HuH-7.5 (cell line): ENCODE data around the gene CCDC110.
A peak's percentile ranks its signal among the peaks of the same experiment; 100 is the strongest.

Source experiments
- DNase-seq: peaks from one replicate; pipeline ENCODE4 v3.0.0; 2011; ENCODE audit warnings: low spot score

The CCDC110 gene

GRCh38 chr4:185421366-185422124 is 50.0 kb downstream of the CCDC110 start:
- DNase-seq: no peak

GRCh38 chr4:185416955-185417354 is 54.6 kb downstream of the CCDC110 start:
- DNase-seq: no peak

- no peak for DNase-seq
Observed at GRCh38 chr4:185412412-185412811, 59.1 kb downstream of the CCDC110 start.

DNA sequence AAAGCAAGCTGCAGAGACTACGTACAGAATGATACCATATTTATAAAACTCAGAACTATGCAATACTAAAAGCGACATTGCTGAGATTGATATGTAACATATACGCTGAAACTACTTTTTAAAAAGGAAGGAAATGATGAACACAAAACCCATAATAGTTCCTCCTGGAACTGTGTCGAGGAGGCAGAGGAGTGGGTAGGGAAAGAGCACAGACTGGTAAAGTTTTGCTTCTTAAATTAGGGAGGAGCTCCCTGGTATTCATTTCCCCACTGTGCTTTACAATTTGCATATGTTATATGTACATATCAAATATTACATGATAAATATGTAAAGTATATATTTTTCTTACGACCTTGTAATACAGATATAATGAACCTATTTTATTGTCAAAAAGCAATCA is 59.7 kb downstream of the CCDC110 start:
- no peak for DNase-seq

GRCh38 chr4:185408432-185408831 is 63.1 kb downstream of the CCDC110 start:
- no peak for DNase-seq

DNA sequence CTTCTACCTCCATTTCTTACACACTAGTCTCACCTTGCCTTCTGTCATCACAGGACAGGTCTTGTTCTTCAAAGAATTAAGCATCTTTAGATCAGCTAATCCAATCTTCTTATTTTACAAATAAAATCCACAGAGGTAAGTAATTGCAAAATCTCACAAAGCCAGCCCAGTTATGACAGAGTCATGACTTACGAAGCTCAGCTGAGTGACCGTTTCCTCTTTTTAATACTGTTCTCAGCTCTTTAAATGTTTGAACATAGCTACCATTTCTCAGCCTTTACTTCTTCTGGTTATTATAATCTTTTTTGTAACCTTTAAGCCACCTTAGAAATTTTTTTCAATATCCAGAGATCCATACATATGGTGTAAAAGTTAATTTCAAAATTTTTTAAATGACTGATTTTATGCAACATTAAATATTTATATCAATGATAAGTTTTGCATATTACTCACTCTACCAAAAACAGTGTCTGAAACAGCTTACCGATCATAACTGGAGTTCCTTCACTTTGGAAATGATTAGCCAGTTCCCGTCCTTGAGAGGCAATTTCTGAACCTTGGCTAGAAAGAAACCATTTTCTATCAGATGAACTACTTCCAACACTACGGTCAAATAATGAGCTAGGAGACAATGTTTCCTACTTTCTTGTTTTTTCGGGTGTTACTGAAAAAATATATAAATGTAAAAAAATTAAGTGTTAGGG is 66.1 kb downstream of the CCDC110 start:
- DNase-seq: no peak

GRCh38 chr4:185404031-185404430 is 67.5 kb downstream of the CCDC110 start:
- no peak for DNase-seq

GRCh38 chr4:185399466-185399865 is 72.1 kb downstream of the CCDC110 start:
- DNase-seq: no peak

DNA sequence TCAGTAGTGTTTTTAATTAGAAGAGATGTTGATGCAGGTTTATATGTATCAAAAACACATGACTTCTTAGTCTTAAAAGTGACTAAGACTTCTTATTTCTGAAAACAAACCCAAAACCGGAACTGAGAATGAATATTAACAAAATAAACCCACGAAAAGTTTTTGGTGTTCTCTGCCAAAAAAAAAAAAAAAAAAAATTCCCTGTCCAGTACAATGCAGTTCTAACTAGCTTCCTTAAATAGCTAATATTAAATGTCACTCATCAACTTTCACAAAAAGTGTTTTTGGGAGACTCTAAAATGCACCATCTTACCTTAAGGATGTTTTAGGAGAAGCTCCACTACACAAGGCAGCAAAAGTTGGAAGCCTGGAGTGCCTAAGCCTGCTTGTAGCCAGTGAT is 72.9 kb downstream of the CCDC110 start:
- no peak for DNase-seq

- peak; percentile 6 for DNase-seq
Observed at GRCh38 chr4:185396724-185397385, 74.7 kb downstream of the CCDC110 start, which contains the start of gene ANKRD37. ANKRD37 (plus strand) TSS chr4:185396841; CDS start chr4:185396924, 83 bp downstream.

- peak; percentile 54 for DNase-seq
Observed at GRCh38 chr4:185395956-185396723, 75.4 kb downstream of the CCDC110 start.

- DNase-seq: peak; percentile 12
Observed at GRCh38 chr4:185395238-185395955, 76.1 kb downstream of the CCDC110 start, which contains the start of gene LRP2BP. LRP2BP (minus strand) TSS chr4:185395924; CDS start chr4:185378186, 17,738 bp downstream.
